Stimulated activated CD4-positive, alpha-beta T cell treated with anti-CD3 and anti-CD28 coated beads, Interleukin-2, amount 100 ng/mL, for 4 hours (primary cell): ENCODE data around the gene PHLDB3.
A peak's percentile ranks its signal among the peaks of the same experiment; 100 is the strongest.
"Not testable (repeated sequence)": the region's sequence is repeated elsewhere in the genome, so short reads cannot be mapped to it uniquely, and the experiment has no call there.

Source experiments
- DNase-seq: peaks from one replicate; pipeline ENCODE4 v3.0.0-alpha.2; 2020; ENCODE audit warnings: low read depth

Gene PHLDB3

GRCh38 chr19:43467276-43467675 is 37.3 kb downstream of the PHLDB3 start:
- no peak for DNase-seq

- DNase-seq = no peak
These were observed 37.8 kb downstream of the PHLDB3 start for GRCh38 chr19:43466793-43467192.

GRCh38 chr19:43465468-43466120 is 39.0 kb downstream of the PHLDB3 start, which contains the start of gene LYPD3:
LYPD3 (minus strand) TSS chr19:43465608; CDS start chr19:43465571, 37 bp downstream.
- DNase-seq = no peak

- no peak for DNase-seq
These were observed 40.3 kb downstream of the PHLDB3 start for GRCh38 chr19:43464134-43464775.

- peak; percentile 100 for DNase-seq
These were observed 41.0 kb downstream of the PHLDB3 start for GRCh38 chr19:43463381-43464133.

GRCh38 chr19:43462785-43463380 is 41.7 kb downstream of the PHLDB3 start:
- no peak for DNase-seq

GRCh38 chr19:43462383-43462782 is 42.2 kb downstream of the PHLDB3 start:
- DNase-seq = no peak

GRCh38 chr19:43461303-43461702 is 43.2 kb downstream of the PHLDB3 start:
- DNase-seq = no peak

- DNase-seq = no peak
These were observed 44.1 kb downstream of the PHLDB3 start for GRCh38 chr19:43460362-43461016.

- DNase-seq = no peak
These were observed 46.7 kb downstream of the PHLDB3 start for GRCh38 chr19:43457809-43458208.

GRCh38 chr19:43455321-43456113 is 49.0 kb downstream of the PHLDB3 start:
- DNase-seq = no peak

GRCh38 chr19:43454031-43454430 is 50.5 kb downstream of the PHLDB3 start:
- no peak for DNase-seq

GRCh38 chr19:43452582-43452981 is 52.0 kb downstream of the PHLDB3 start:
- no peak for DNase-seq

GRCh38 chr19:43450545-43450997 is 54.0 kb downstream of the PHLDB3 start:
- DNase-seq = no peak

GRCh38 chr19:43447655-43448054 is 56.9 kb downstream of the PHLDB3 start:
- no peak for DNase-seq

- DNase-seq = peak; percentile 74
These were observed 57.6 kb downstream of the PHLDB3 start for GRCh38 chr19:43446746-43447489.

- DNase-seq = no peak
These were observed 59.1 kb downstream of the PHLDB3 start for GRCh38 chr19:43445426-43445825.

- DNase-seq = no peak
These were observed 59.8 kb downstream of the PHLDB3 start for GRCh38 chr19:43444531-43445287.

- not testable (repeated sequence) for DNase-seq
These were observed 60.5 kb downstream of the PHLDB3 start for GRCh38 chr19:43444091-43444490.

GRCh38 chr19:43441716-43442115 is 62.8 kb downstream of the PHLDB3 start:
- no peak for DNase-seq
